ENCODE measurements around the gene CD96. TPM values are rescaled to one million over a fixed set of nuclear protein-coding genes. Genes with fewer than 3 reads are reported as not detected.
"Not testable (repeated sequence)": the region's sequence is repeated elsewhere in the genome, so short reads cannot be mapped to it uniquely, and the experiment has no call there.

The CD96 gene
- total RNA-seq, 3 donors from 2014 or later, result 1.4 to 8.2 (median 6.2) TPM

- intact Hi-C loops (cut with DNase I; ENCODE audit: low total_unique reads), result loop anchor here (2.0 kb wide), 1 partner anchor 32 kb away; no protein-coding TSS in a partner anchor
- Histone ChIP-seq H3K9me3 (no peaks in the 10 kb centered on the region), H3K27me3 (no peaks in the 10 kb centered on the region), H3K27ac (no peak overlapping the region), H3K4me1 (no peaks in the 10 kb centered on the region), H3K36me3 (no peaks in the 10 kb centered on the region), H3K4me3 (no peak overlapping the region)
- no peak for TF ChIP-seq POLR2A (IDR thresholded peaks at IDR 0.05)
- TF ChIP-seq POLR2AphosphoS5 (IDR thresholded peaks at IDR 0.05), result no peak
- TF ChIP-seq, protein P1, sequence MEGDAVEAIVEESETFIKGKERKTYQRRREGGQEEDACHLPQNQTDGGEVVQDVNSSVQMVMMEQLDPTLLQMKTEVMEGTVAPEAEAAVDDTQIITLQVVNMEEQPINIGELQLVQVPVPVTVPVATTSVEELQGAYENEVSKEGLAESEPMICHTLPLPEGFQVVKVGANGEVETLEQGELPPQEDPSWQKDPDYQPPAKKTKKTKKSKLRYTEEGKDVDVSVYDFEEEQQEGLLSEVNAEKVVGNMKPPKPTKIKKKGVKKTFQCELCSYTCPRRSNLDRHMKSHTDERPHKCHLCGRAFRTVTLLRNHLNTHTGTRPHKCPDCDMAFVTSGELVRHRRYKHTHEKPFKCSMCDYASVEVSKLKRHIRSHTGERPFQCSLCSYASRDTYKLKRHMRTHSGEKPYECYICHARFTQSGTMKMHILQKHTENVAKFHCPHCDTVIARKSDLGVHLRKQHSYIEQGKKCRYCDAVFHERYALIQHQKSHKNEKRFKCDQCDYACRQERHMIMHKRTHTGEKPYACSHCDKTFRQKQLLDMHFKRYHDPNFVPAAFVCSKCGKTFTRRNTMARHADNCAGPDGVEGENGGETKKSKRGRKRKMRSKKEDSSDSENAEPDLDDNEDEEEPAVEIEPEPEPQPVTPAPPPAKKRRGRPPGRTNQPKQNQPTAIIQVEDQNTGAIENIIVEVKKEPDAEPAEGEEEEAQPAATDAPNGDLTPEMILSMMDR (IDR thresholded peaks at IDR 0.05), result no peak
- no peak for DNase-seq (ENCODE audit: low spot score in 2 of 2)
These were observed 76.9 kb downstream of the CD96 start for GRCh38 chr3:111618945-111619344.

- TF ChIP-seq, protein P1 (IDR thresholded peaks at IDR 0.05), result no peak
- TF ChIP-seq POLR2A (IDR thresholded peaks at IDR 0.05) (no peak), POLR2AphosphoS5 (IDR thresholded peaks at IDR 0.05) (no peak)
- Histone ChIP-seq H3K4me1 (no peaks in the 10 kb centered on the region), H3K27me3 (no peaks in the 10 kb centered on the region), H3K36me3 (no peaks in the 10 kb centered on the region), H3K9me3 (no peaks in the 10 kb centered on the region), H3K27ac (no peak overlapping the region), H3K4me3 (no peak overlapping the region)
- no peak for DNase-seq (ENCODE audit: low spot score in 2 of 2)
- intact Hi-C loops (cut with DNase I; ENCODE audit: low total_unique reads), result loop anchor here (2.0 kb wide), 1 partner anchor 31 kb away; no protein-coding TSS in a partner anchor
These were observed 77.8 kb downstream of the CD96 start for GRCh38 chr3:111619833-111620232.

DNA sequence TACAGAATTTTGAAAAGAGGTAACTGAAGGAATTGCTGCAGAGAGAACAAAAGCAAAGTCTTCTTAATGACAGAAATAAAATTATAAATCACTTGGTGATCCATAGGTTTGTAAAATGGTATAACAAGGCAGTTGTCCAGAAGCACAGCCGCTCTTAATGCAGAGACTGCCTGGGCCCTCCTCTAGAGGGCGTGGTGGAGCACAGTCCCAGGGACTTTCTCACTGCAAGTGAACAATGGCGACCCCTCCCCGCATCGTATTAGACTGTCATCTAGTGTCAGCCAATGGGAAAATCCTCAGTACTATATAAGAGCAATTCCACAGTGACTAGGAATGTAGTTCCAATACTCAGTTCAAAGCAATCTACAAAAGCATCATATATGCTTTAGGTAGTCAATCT is 79.5 kb downstream of the CD96 start:
- Histone ChIP-seq H3K36me3 (no peaks in the 10 kb centered on the region), H3K4me3 (no peak overlapping the region), H3K9me3 (no peaks in the 10 kb centered on the region), H3K27me3 (no peaks in the 10 kb centered on the region), H3K27ac (no peak overlapping the region), H3K4me1 (no peaks in the 10 kb centered on the region)
- intact Hi-C loops (cut with DNase I; ENCODE audit: low total_unique reads), result no loop called here
- TF ChIP-seq POLR2A (IDR thresholded peaks at IDR 0.05) (no peak), POLR2AphosphoS5 (IDR thresholded peaks at IDR 0.05) (no peak)
- TF ChIP-seq, protein P1 (IDR thresholded peaks at IDR 0.05), result no peak
- no peak for DNase-seq (ENCODE audit: low spot score in 2 of 2)

DNA sequence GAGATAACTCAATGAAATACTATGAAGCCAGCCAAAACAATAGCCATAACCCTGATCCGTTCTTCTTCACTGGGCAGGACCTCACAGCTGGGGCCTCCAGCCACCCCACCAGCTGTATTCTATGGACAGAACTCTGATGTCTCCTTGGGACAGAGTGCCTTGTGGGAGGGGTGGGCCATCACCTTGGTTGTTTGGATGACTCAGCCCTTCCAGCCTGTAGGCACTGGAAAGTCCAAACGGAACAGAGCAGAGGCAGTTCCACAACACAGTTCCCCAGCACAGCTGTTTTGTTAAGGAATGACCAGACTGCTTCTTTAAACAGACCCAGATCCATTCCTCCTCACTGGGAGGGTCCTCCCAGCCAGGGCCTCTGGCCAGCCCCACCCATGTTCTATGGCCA is 85.1 kb downstream of the CD96 start:
- no peak for DNase-seq (ENCODE audit: low spot score in 2 of 2)
- Histone ChIP-seq H3K27me3 (no peaks in the 10 kb centered on the region), H3K27ac (no peak overlapping the region), H3K4me1 (no peaks in the 10 kb centered on the region), H3K36me3 (no peaks in the 10 kb centered on the region), H3K9me3 (peaks cover 5 to 16% of the 10 kb centered on the region in 2 donors), H3K4me3 (no peak overlapping the region)
- intact Hi-C loops (cut with DNase I; ENCODE audit: low total_unique reads), result no loop called here
- TF ChIP-seq, protein P1 (IDR thresholded peaks at IDR 0.05), result no peak
- TF ChIP-seq POLR2A (IDR thresholded peaks at IDR 0.05), result no peak
- no peak for TF ChIP-seq POLR2AphosphoS5 (IDR thresholded peaks at IDR 0.05)

DNA sequence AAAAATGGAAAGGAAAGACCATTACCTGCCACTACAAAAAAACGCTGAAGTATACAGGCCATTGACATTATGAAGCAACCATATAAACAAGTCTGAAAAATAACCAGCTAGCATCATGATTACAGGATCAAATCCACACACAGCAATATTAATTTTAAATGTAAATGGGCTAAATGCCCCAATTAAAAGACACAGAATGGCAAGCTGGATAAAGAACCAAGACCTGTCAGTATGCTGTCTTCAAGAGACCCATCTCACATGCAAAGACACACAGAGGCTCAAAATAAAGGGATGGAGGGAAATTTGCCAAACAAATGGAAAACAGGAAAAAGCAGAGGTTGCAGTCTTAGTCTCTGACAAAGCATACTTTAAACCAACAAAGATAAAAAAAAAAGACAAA is 87.0 kb downstream of the CD96 start:
- H3K4me1 ChIP-seq; H3K27ac ChIP-seq; H3K4me3 ChIP-seq; DNase-seq (ENCODE audit: low spot score in 2 of 2); intact Hi-C loops (cut with DNase I; ENCODE audit: low total_unique reads); H3K36me3 ChIP-seq; H3K27me3 ChIP-seq: not testable (repeated sequence)
- peaks cover 5 to 16% of the 10 kb centered on the region in 2 donors for H3K9me3 ChIP-seq

GRCh38 chr3:111630638-111631037 is 88.6 kb downstream of the CD96 start:
- H3K27me3 ChIP-seq; DNase-seq (ENCODE audit: low spot score in 2 of 2); H3K36me3 ChIP-seq; H3K27ac ChIP-seq; H3K4me1 ChIP-seq; H3K4me3 ChIP-seq; intact Hi-C loops (cut with DNase I; ENCODE audit: low total_unique reads): not testable (repeated sequence)
- H3K9me3 ChIP-seq, result peaks cover 5 to 16% of the 10 kb centered on the region in 2 donors

Measured in breast epithelium (tissue), 4 donors.